ENCODE results near the gene ZNF280B. TPM values are rescaled to one million over a fixed set of nuclear protein-coding genes. Genes with fewer than 3 reads are reported as not detected.
"Not testable (repeated sequence)": the region's sequence is repeated elsewhere in the genome, so short reads cannot be mapped to it uniquely, and the experiment has no call there.

Gene ZNF280B
- total and polyA plus RNA-seq, 5 donors from 2014 or later, result 0.70 to 1.9 (median 0.84) TPM

- Histone ChIP-seq H3K9me3 (ENCODE audit: control insufficient read depth in 2 of 2, low read length in 2 of 2) (no peaks in the 10 kb centered on the region), H3K4me1 (ENCODE audit: control insufficient read depth, insufficient read depth, low read length, poor library complexity, severe bottlenecking) (no peaks in the 10 kb centered on the region), H3K27me3 (ENCODE audit: control insufficient read depth, insufficient read depth, low read length) (no peaks in the 10 kb centered on the region), H3K36me3 (ENCODE audit: control insufficient read depth, insufficient read depth, low read length) (no peaks in the 10 kb centered on the region), H3K4me3 (ENCODE audit: low read depth, low read length) (no peak overlapping the region), H3K27ac (ENCODE audit: insufficient read depth, low read length, poor library complexity, severe bottlenecking) (no peak overlapping the region)
- H3K4me3 Mint-ChIP-seq, result no peak overlapping the region
- H3K36me3 Mint-ChIP-seq, result no peaks in the 10 kb centered on the region
- no peak overlapping the region for H3K27ac Mint-ChIP-seq
- peaks cover 11% of the 10 kb centered on the region for H3K27me3 Mint-ChIP-seq
- DNase-seq (no peak), ATAC-seq (ENCODE audit: low read depth in 2 of 2) (no peak)
- peaks cover 0 to 2% (median 0%) of the 10 kb centered on the region in 7 donors for H3K9me3 Mint-ChIP-seq
- no peaks in the 10 kb centered on the region for H3K4me1 Mint-ChIP-seq
Measured at GRCh38 chr22:22533417-22533816, 24.9 kb upstream of the ZNF280B start.

- H3K4me1 ChIP-seq (ENCODE audit: control insufficient read depth, insufficient read depth, low read length, poor library complexity, severe bottlenecking); DNase-seq; H3K27ac Mint-ChIP-seq; H3K4me3 ChIP-seq (ENCODE audit: low read depth, low read length); ATAC-seq (ENCODE audit: low read depth in 2 of 2); H3K27me3 ChIP-seq (ENCODE audit: control insufficient read depth, insufficient read depth, low read length); H3K4me3 Mint-ChIP-seq; H3K36me3 Mint-ChIP-seq; H3K4me1 Mint-ChIP-seq; H3K9me3 Mint-ChIP-seq; H3K27ac ChIP-seq (ENCODE audit: insufficient read depth, low read length, poor library complexity, severe bottlenecking); H3K9me3 ChIP-seq (ENCODE audit: control insufficient read depth in 2 of 2, low read length in 2 of 2); H3K36me3 ChIP-seq (ENCODE audit: control insufficient read depth, insufficient read depth, low read length): not testable (repeated sequence)
- H3K27me3 Mint-ChIP-seq, result peaks cover 15% of the 10 kb centered on the region
Measured at GRCh38 chr22:22532547-22533071, 24.1 kb upstream of the ZNF280B start.

DNA sequence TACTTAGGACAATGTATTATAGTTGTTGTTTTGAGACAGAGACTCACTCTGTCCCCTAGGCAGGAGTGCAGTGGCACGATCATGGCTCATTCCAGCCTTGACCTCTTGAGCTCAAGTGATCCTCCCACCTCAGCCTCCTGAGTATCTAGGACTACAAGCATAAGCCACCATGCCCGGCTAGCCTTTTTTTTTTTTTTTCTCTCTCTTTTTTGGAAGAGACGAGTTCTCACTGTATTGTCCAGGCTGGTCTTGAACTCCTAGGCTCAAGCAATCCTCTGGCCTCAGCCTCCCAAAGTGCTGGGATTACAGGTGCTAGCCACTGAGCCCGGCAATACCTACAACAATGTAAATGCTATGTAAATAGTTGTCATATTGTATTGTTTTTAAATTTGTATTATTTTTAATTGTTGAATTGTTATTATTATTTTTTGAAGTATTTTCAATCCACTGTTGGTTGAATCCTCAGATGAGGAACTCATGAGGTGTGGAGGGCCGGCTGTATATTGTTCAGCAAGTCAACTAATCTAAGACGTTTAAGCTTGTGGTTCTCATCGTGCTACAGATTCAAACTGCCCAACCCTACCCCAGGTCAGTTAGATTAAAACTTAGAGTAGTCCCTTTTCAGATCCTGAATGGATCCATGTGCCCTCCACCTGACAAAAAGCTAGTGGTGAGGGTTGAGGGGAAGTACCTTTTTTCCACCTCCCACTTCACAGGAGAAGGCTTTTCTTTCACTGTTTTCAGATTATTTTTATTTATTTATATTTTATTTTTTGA is 23.4 kb upstream of the ZNF280B start:
- Mint-ChIP-seq H3K27me3 (peaks cover 15% of the 10 kb centered on the region), H3K27ac (no peak overlapping the region)
- H3K9me3 ChIP-seq (ENCODE audit: control insufficient read depth in 2 of 2, low read length in 2 of 2), result no peaks in the 10 kb centered on the region

DNA sequence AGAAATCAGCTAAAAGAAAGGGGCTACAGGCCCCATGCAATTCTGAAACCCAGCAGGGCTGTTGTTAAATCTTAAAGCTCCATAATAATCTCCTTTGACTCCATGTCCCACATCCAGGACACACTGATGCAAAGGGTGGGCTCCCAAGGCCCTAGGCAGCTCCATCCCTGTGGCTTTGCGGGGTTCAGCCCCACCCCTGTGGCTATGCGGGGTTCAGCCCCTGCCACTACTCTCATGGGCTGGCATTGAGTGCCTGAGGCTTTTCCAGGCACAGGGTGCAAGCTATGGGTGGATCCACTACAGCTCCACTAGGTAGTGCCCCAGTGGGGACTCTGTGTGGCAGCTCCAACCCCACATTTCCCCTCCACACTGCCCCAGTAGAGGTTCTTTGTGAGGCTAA is 20.2 kb upstream of the ZNF280B start:
- ATAC-seq (ENCODE audit: low read depth in 2 of 2) (no peak), DNase-seq (no peak)
- H3K36me3 Mint-ChIP-seq, result no peaks in the 10 kb centered on the region
- Histone ChIP-seq H3K4me1 (ENCODE audit: control insufficient read depth, insufficient read depth, low read length, poor library complexity, severe bottlenecking) (no peaks in the 10 kb centered on the region), H3K36me3 (ENCODE audit: control insufficient read depth, insufficient read depth, low read length) (no peaks in the 10 kb centered on the region), H3K9me3 (ENCODE audit: control insufficient read depth in 2 of 2, low read length in 2 of 2) (no peaks in the 10 kb centered on the region), H3K4me3 (ENCODE audit: low read depth, low read length) (no peak overlapping the region), H3K27ac (ENCODE audit: insufficient read depth, low read length, poor library complexity, severe bottlenecking) (no peak overlapping the region), H3K27me3 (ENCODE audit: control insufficient read depth, insufficient read depth, low read length) (no peaks in the 10 kb centered on the region)
- peaks cover 0 to 2% (median 0%) of the 10 kb centered on the region in 7 donors for H3K9me3 Mint-ChIP-seq
- peaks cover 4% of the 10 kb centered on the region for H3K27me3 Mint-ChIP-seq
- H3K4me1 Mint-ChIP-seq, result no peaks in the 10 kb centered on the region
- H3K27ac Mint-ChIP-seq, result no peak overlapping the region
- no peak overlapping the region for H3K4me3 Mint-ChIP-seq

More for the DNA sequence above, 23.4 kb upstream of the ZNF280B start:
- no peaks in the 10 kb centered on the region for H3K4me1 Mint-ChIP-seq
- H3K9me3 Mint-ChIP-seq, result peaks cover 0 to 4% (median 0%) of the 10 kb centered on the region in 7 donors
- H3K4me1 ChIP-seq (ENCODE audit: control insufficient read depth, insufficient read depth, low read length, poor library complexity, severe bottlenecking), result no peaks in the 10 kb centered on the region
- no peak overlapping the region for H3K27ac ChIP-seq (ENCODE audit: insufficient read depth, low read length, poor library complexity, severe bottlenecking)
- no peak for ATAC-seq (ENCODE audit: low read depth in 2 of 2)
- H3K4me3 Mint-ChIP-seq, result no peak overlapping the region
- H3K36me3 Mint-ChIP-seq, result no peaks in the 10 kb centered on the region
- DNase-seq, result no peak
- no peak overlapping the region for H3K4me3 ChIP-seq (ENCODE audit: low read depth, low read length)
- H3K36me3 ChIP-seq (ENCODE audit: control insufficient read depth, insufficient read depth, low read length), result no peaks in the 10 kb centered on the region
- no peaks in the 10 kb centered on the region for H3K27me3 ChIP-seq (ENCODE audit: control insufficient read depth, insufficient read depth, low read length)

- Histone ChIP-seq H3K9me3 (ENCODE audit: control insufficient read depth in 2 of 2, low read length in 2 of 2) (no peaks in the 10 kb centered on the region), H3K4me1 (ENCODE audit: control insufficient read depth, insufficient read depth, low read length, poor library complexity, severe bottlenecking) (no peaks in the 10 kb centered on the region), H3K27me3 (ENCODE audit: control insufficient read depth, insufficient read depth, low read length) (no peaks in the 10 kb centered on the region), H3K27ac (ENCODE audit: insufficient read depth, low read length, poor library complexity, severe bottlenecking) (no peak overlapping the region), H3K4me3 (ENCODE audit: low read depth, low read length) (no peak overlapping the region), H3K36me3 (ENCODE audit: control insufficient read depth, insufficient read depth, low read length) (no peaks in the 10 kb centered on the region)
- DNase-seq, result no peak
- Mint-ChIP-seq H3K4me3 (no peak overlapping the region), H3K36me3 (no peaks in the 10 kb centered on the region), H3K27ac (no peak overlapping the region), H3K4me1 (no peaks in the 10 kb centered on the region), H3K9me3 (peaks cover 0 to 2% (median 0%) of the 10 kb centered on the region in 7 donors), H3K27me3 (peaks cover 4% of the 10 kb centered on the region)
- no peak for ATAC-seq (ENCODE audit: low read depth in 2 of 2)
Measured at GRCh38 chr22:22527312-22527711, 18.8 kb upstream of the ZNF280B start.

DNA sequence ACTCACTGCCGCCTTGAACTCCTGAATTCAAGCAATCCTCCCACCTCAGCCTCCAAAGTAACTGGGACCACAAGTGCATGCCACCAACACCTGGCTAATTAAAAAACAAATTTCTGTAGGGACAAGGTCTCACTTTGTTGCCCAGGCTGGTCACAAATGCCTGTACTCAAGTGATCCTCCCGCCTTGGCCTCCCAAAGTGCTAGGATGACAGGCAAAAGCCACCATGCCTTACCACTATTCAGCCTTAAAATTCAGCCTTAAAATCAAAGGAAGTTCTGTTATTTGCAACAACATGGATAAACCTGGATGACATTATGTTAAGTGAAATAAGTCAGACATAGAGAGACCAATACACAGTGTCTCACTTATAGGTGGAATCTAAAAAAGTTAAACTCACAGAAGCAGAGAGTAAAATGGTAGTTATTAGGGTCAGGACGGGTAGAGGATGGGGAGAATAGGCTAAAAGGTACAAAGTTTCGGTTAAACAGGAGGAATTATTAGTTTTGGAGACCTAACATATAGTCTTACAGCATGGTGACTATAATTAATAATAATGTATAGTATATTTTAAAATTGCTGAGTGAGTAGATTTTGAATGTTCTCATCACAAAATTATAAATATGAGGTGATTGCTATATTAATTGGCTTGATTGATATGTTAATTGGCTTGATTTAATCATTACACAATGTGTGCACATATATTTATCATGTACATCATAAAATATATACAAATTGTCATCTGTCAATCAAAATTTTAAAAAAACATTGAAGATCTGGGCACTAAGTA is 17.8 kb upstream of the ZNF280B start:
- H3K4me3 ChIP-seq (ENCODE audit: low read depth, low read length), result no peak overlapping the region
- Mint-ChIP-seq H3K9me3 (peaks cover 0 to 2% (median 0%) of the 10 kb centered on the region in 7 donors), H3K36me3 (no peaks in the 10 kb centered on the region), H3K27ac (no peak overlapping the region), H3K4me3 (no peak overlapping the region), H3K27me3 (peaks cover 9% of the 10 kb centered on the region), H3K4me1 (no peaks in the 10 kb centered on the region)
- no peak overlapping the region for H3K27ac ChIP-seq (ENCODE audit: insufficient read depth, low read length, poor library complexity, severe bottlenecking)
- no peaks in the 10 kb centered on the region for H3K27me3 ChIP-seq (ENCODE audit: control insufficient read depth, insufficient read depth, low read length)
- no peak for ATAC-seq (ENCODE audit: low read depth in 2 of 2)
- H3K36me3 ChIP-seq (ENCODE audit: control insufficient read depth, insufficient read depth, low read length), result no peaks in the 10 kb centered on the region
- no peaks in the 10 kb centered on the region for H3K4me1 ChIP-seq (ENCODE audit: control insufficient read depth, insufficient read depth, low read length, poor library complexity, severe bottlenecking)
- DNase-seq, result no peak
- no peaks in the 10 kb centered on the region for H3K9me3 ChIP-seq (ENCODE audit: control insufficient read depth in 2 of 2, low read length in 2 of 2)

GRCh38 chr22:22523494-22523893 is 15.0 kb upstream of the ZNF280B start:
- Histone ChIP-seq H3K4me1 (ENCODE audit: control insufficient read depth, insufficient read depth, low read length, poor library complexity, severe bottlenecking) (no peaks in the 10 kb centered on the region), H3K27ac (ENCODE audit: insufficient read depth, low read length, poor library complexity, severe bottlenecking) (no peak overlapping the region), H3K9me3 (ENCODE audit: control insufficient read depth in 2 of 2, low read length in 2 of 2) (no peaks in the 10 kb centered on the region), H3K4me3 (ENCODE audit: low read depth, low read length) (no peak overlapping the region), H3K36me3 (ENCODE audit: control insufficient read depth, insufficient read depth, low read length) (no peaks in the 10 kb centered on the region), H3K27me3 (ENCODE audit: control insufficient read depth, insufficient read depth, low read length) (no peaks in the 10 kb centered on the region)
- DNase-seq (no peak), ATAC-seq (ENCODE audit: low read depth in 2 of 2) (no peak)
- H3K9me3 Mint-ChIP-seq, result peaks cover 0 to 2% (median 0%) of the 10 kb centered on the region in 7 donors
- H3K36me3 Mint-ChIP-seq, result no peaks in the 10 kb centered on the region
- peaks cover 0 to 4% (median 0%) of the 10 kb centered on the region in 4 donors for H3K4me1 Mint-ChIP-seq
- H3K27me3 Mint-ChIP-seq, result peaks cover 13% of the 10 kb centered on the region
- no peak overlapping the region for H3K27ac Mint-ChIP-seq
- H3K4me3 Mint-ChIP-seq, result no peak overlapping the region

Data from CD4-positive, CD25-positive, alpha-beta regulatory T cell (primary cell).